ENCODE data around the gene ELF1.

ELF1 gene

DNA sequence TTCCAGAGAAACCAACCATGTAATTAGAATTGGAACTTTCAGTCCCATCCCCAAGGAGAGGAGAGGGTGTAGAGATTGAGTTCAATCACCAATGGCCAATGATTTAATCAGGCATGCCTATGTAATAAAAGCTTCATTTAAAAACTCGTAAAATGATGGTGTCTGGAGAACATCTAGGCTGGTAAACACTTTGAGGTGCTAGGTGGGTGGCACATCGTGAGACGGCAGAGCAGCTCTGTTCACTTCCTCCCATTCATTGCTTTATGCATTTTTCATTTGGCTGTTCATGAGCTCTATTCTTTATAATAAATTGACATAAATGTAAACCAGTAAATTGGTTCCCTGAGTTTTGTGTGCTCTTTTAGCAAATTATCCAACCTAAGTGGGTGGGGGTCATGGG is 90.1 kb downstream of the ELF1 start:
- Histone ChIP-seq H3K27ac (ENCODE audit: low read depth, low read length) (no peak overlapping the region), H3K27me3 (ENCODE audit: low read length) (no peaks in the 10 kb centered on the region), H3K9ac (ENCODE audit: low read length) (no peak overlapping the region), H3K9me3 (ENCODE audit: insufficient read depth, low read length) (no peaks in the 10 kb centered on the region), H3K4me2 (ENCODE audit: low read depth, low read length, poor library complexity, severe bottlenecking) (no peak overlapping the region), H3K79me2 (ENCODE audit: insufficient read depth, low read length) (peaks cover 27% of the 10 kb centered on the region), H2AFZ (ENCODE audit: low read depth, low read length, severe bottlenecking) (no peak overlapping the region), H4K20me1 (ENCODE audit: low read depth, low read length) (peaks cover 19% of the 10 kb centered on the region), H3K9me2 (replicated peaks; ENCODE audit: insufficient read depth, low read length) (no peaks in the 10 kb centered on the region), H3K4me3 (ENCODE audit: insufficient read depth, low read length, poor library complexity, severe bottlenecking) (no peak overlapping the region), H3F3A (ENCODE audit: insufficient read depth) (peaks cover 77% of the 10 kb centered on the region), H3K36me3 (ENCODE audit: low read length) (peaks cover 43% of the 10 kb centered on the region)
- no peak for TF ChIP-seq EZH2phosphoT487 (conservative IDR thresholded peaks at IDR 0.05; ENCODE audit: low read length)
- TF ChIP-seq, protein P1, sequence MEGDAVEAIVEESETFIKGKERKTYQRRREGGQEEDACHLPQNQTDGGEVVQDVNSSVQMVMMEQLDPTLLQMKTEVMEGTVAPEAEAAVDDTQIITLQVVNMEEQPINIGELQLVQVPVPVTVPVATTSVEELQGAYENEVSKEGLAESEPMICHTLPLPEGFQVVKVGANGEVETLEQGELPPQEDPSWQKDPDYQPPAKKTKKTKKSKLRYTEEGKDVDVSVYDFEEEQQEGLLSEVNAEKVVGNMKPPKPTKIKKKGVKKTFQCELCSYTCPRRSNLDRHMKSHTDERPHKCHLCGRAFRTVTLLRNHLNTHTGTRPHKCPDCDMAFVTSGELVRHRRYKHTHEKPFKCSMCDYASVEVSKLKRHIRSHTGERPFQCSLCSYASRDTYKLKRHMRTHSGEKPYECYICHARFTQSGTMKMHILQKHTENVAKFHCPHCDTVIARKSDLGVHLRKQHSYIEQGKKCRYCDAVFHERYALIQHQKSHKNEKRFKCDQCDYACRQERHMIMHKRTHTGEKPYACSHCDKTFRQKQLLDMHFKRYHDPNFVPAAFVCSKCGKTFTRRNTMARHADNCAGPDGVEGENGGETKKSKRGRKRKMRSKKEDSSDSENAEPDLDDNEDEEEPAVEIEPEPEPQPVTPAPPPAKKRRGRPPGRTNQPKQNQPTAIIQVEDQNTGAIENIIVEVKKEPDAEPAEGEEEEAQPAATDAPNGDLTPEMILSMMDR (IDR thresholded peaks at IDR 0.05; ENCODE audit: insufficient read depth, low read length, poor library complexity, severe bottlenecking), result no peak

GRCh38 chr13:40927929-40928328 is 91.2 kb downstream of the ELF1 start:
- peaks cover 16% of the 10 kb centered on the region for H3K79me2 ChIP-seq (ENCODE audit: insufficient read depth, low read length)
- H3K9ac ChIP-seq (ENCODE audit: low read length), result no peak overlapping the region
- no peak overlapping the region for H2AFZ ChIP-seq (ENCODE audit: low read depth, low read length, severe bottlenecking)
- H3K27me3 ChIP-seq (ENCODE audit: low read length), result no peaks in the 10 kb centered on the region
- H3K27ac ChIP-seq (ENCODE audit: low read depth, low read length), result no peak overlapping the region
- peaks cover 35% of the 10 kb centered on the region; the same call in 1 of the 2 replicates for H3K36me3 ChIP-seq (ENCODE audit: low read length)
- no peak for TF ChIP-seq EZH2phosphoT487 (conservative IDR thresholded peaks at IDR 0.05; ENCODE audit: low read length)
- TF ChIP-seq, protein P1 (IDR thresholded peaks at IDR 0.05; ENCODE audit: insufficient read depth, low read length, poor library complexity, severe bottlenecking), result no peak
- H3K4me3 ChIP-seq (ENCODE audit: insufficient read depth, low read length, poor library complexity, severe bottlenecking), result no peak overlapping the region
- H3K4me2 ChIP-seq (ENCODE audit: low read depth, low read length, poor library complexity, severe bottlenecking), result no peak overlapping the region
- peaks cover 13% of the 10 kb centered on the region for H4K20me1 ChIP-seq (ENCODE audit: low read depth, low read length)
- H3K9me3 ChIP-seq (ENCODE audit: insufficient read depth, low read length), result no peaks in the 10 kb centered on the region
- H3F3A ChIP-seq (ENCODE audit: insufficient read depth), result peaks cover 78% of the 10 kb centered on the region
- no peaks in the 10 kb centered on the region for H3K9me2 ChIP-seq (replicated peaks; ENCODE audit: insufficient read depth, low read length)

GRCh38 chr13:40923867-40924266 is 95.2 kb downstream of the ELF1 start:
- TF ChIP-seq, protein P1 (IDR thresholded peaks at IDR 0.05; ENCODE audit: insufficient read depth, low read length, poor library complexity, severe bottlenecking), result no peak
- no peak for TF ChIP-seq EZH2phosphoT487 (conservative IDR thresholded peaks at IDR 0.05; ENCODE audit: low read length)
- no peaks in the 10 kb centered on the region for H3K27me3 ChIP-seq (ENCODE audit: low read length)
- H3K9me3 ChIP-seq (ENCODE audit: insufficient read depth, low read length), result no peaks in the 10 kb centered on the region
- no peak overlapping the region for H2AFZ ChIP-seq (ENCODE audit: low read depth, low read length, severe bottlenecking)
- no peak overlapping the region for H3K9ac ChIP-seq (ENCODE audit: low read length)
- peaks cover 50% of the 10 kb centered on the region for H3F3A ChIP-seq (ENCODE audit: insufficient read depth)
- H3K9me2 ChIP-seq (replicated peaks; ENCODE audit: insufficient read depth, low read length), result no peaks in the 10 kb centered on the region
- H3K36me3 ChIP-seq (ENCODE audit: low read length), result peaks cover 1% of the 10 kb centered on the region; the same call in 1 of the 2 replicates
- no peak overlapping the region for H3K27ac ChIP-seq (ENCODE audit: low read depth, low read length)
- H3K4me3 ChIP-seq (ENCODE audit: insufficient read depth, low read length, poor library complexity, severe bottlenecking), result no peak overlapping the region
- peaks cover 14% of the 10 kb centered on the region for H3K79me2 ChIP-seq (ENCODE audit: insufficient read depth, low read length)
- H3K4me2 ChIP-seq (ENCODE audit: low read depth, low read length, poor library complexity, severe bottlenecking), result no peak overlapping the region
- no peaks in the 10 kb centered on the region for H4K20me1 ChIP-seq (ENCODE audit: low read depth, low read length)

Measured in SU-DHL-6 (cell line).